Uterus (tissue), 2 donors: Measurements from ENCODE around the gene LANCL3.

Experiments
- POLR2A ChIP-seq, 2 donors: fragments of 450-650 bp; IDR thresholded peaks; one replicate each; pipeline ENCODE4 v1.6.1; 2016; ENCODE audit warnings: antibody characterized with exemption in 2 of 2, mild to moderate bottlenecking in 1 of 2, moderate library complexity in 1 of 2
- TF ChIP-seq, protein P1 (sequence below), 4 experiments: fragments of 200-600 bp in 2 of 4; fragments of 450-650 bp in 2 of 4; sonication (generic) in 2 of 4; IDR thresholded peaks; one replicate each; pipeline ENCODE4 v1.5.1; 2016 to 2019; ENCODE audit warnings: antibody characterized with exemption in 4 of 4, mild to moderate bottlenecking in 2 of 4, moderate library complexity in 1 of 4

GRCh38 chrX:37667141-37667540, 95.7 kb downstream of the LANCL3 start:
- TF ChIP-seq, protein P1, sequence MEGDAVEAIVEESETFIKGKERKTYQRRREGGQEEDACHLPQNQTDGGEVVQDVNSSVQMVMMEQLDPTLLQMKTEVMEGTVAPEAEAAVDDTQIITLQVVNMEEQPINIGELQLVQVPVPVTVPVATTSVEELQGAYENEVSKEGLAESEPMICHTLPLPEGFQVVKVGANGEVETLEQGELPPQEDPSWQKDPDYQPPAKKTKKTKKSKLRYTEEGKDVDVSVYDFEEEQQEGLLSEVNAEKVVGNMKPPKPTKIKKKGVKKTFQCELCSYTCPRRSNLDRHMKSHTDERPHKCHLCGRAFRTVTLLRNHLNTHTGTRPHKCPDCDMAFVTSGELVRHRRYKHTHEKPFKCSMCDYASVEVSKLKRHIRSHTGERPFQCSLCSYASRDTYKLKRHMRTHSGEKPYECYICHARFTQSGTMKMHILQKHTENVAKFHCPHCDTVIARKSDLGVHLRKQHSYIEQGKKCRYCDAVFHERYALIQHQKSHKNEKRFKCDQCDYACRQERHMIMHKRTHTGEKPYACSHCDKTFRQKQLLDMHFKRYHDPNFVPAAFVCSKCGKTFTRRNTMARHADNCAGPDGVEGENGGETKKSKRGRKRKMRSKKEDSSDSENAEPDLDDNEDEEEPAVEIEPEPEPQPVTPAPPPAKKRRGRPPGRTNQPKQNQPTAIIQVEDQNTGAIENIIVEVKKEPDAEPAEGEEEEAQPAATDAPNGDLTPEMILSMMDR (IDR thresholded peaks at IDR 0.05), result no peak
- TF ChIP-seq POLR2A (IDR thresholded peaks at IDR 0.05), result no peak
